GM23338 (cell line): ENCODE results near the gene TSPAN1. TPM values are rescaled to one million over a fixed set of nuclear protein-coding genes. Genes with fewer than 3 reads are reported as not detected.

Experiments used
- ATAC-seq: fragments of 200-7000 bp; cut with Tn5 transposase; 3 replicates; pipeline ENCODE4 v1.9.1; 2020
- DNase-seq: peaks from one replicate; pipeline ENCODE4 v3.0.0-alpha.2; 2015; ENCODE audit warnings: low spot score
- H2AFZ ChIP-seq: fragments of 200-600 bp; sonication (generic); 2 replicates; pipeline ENCODE4 v1.8.0; 2016; ENCODE audit warnings: antibody characterized with exemption, mild to moderate bottlenecking, moderate library complexity
- H3F3A ChIP-seq: fragments of 200-600 bp; sonication (generic); replicated peaks from 2 replicates; pipeline ENCODE4 v1.8.0; 2017; ENCODE audit warnings: antibody characterized with exemption, mixed run types, low read depth
- H3K27ac ChIP-seq: fragments of 200-600 bp; sonication (generic); 2 replicates; pipeline ENCODE4 v1.6.1; 2016; ENCODE audit warnings: low read depth
- H3K27me3 ChIP-seq: fragments of 200-600 bp; sonication (generic); 2 replicates; pipeline ENCODE4 v1.8.0; 2016; ENCODE audit warnings: mild to moderate bottlenecking, mixed run types, moderate library complexity; ENCODE audit not compliant: insufficient read depth
- H3K36me3 ChIP-seq: fragments of 200-600 bp; sonication (generic); 2 replicates; pipeline ENCODE4 v1.8.0; 2016; ENCODE audit warnings: mild to moderate bottlenecking; ENCODE audit not compliant: insufficient read depth
- H3K4me1 ChIP-seq: fragments of 200-600 bp; sonication (generic); 2 replicates; pipeline ENCODE4 v1.8.0; 2016; ENCODE audit warnings: mild to moderate bottlenecking, moderate library complexity; ENCODE audit not compliant: insufficient read depth
- H3K4me2 ChIP-seq: fragments of 200-600 bp; sonication (generic); 2 replicates; pipeline ENCODE4 v1.7.1; 2017; ENCODE audit warnings: mixed run types
- H3K4me3 ChIP-seq: fragments of 200-600 bp; sonication (generic); 2 replicates; pipeline ENCODE4 v1.6.1; 2016; ENCODE audit warnings: mixed run types
- H3K79me2 ChIP-seq: fragments of 200-600 bp; sonication (generic); replicated peaks from 2 replicates; pipeline ENCODE4 v1.8.0; 2017; ENCODE audit warnings: mild to moderate bottlenecking; ENCODE audit not compliant: insufficient read depth
- H3K9me2 ChIP-seq: fragments of 200-600 bp; sonication (generic); 2 replicates; pipeline ENCODE4 v1.8.0; 2017; ENCODE audit not compliant: insufficient read depth
- H4K20me1 ChIP-seq: fragments of 200-600 bp; sonication (generic); replicated peaks from 2 replicates; pipeline ENCODE4 v1.8.0; 2017; ENCODE audit warnings: mild to moderate bottlenecking; ENCODE audit not compliant: insufficient read depth
- H3K27ac Mint-ChIP-seq: 2 replicates; pipeline ENCODE4 v1.8.0; 2020; ENCODE audit warnings: inconsistent platforms, mild to moderate bottlenecking, moderate library complexity, mixed read lengths
- H3K27me3 Mint-ChIP-seq: 3 replicates; pipeline ENCODE4 v1.8.0; 2022; ENCODE audit warnings: low read depth, mild to moderate bottlenecking, moderate library complexity, mixed read lengths, inconsistent platforms; ENCODE audit not compliant: insufficient read depth, poor library complexity
- H3K36me3 Mint-ChIP-seq: 3 replicates; pipeline ENCODE4 v1.8.0; 2021; ENCODE audit warnings: low read depth, mild to moderate bottlenecking, inconsistent platforms, moderate library complexity, mixed read lengths
- H3K4me1 Mint-ChIP-seq: 3 replicates; pipeline ENCODE4 v1.8.0; 2020; ENCODE audit warnings: mild to moderate bottlenecking, inconsistent platforms, mixed read lengths
- H3K4me3 Mint-ChIP-seq: 3 replicates; pipeline ENCODE4 v1.8.0; 2021; ENCODE audit warnings: moderate library complexity, mild to moderate bottlenecking, inconsistent platforms, mixed read lengths
- H3K9me3 Mint-ChIP-seq: 3 replicates; pipeline ENCODE4 v1.8.0; 2020; ENCODE audit warnings: moderate library complexity, mild to moderate bottlenecking, inconsistent platforms, mixed read lengths
- CREB1 ChIP-seq: fragments of 250-450 bp; sonication (Bioruptor Pico); IDR thresholded peaks from 2 replicates; pipeline ENCODE4 v1.5.0; 2020; ENCODE audit warnings: low read depth, mild to moderate bottlenecking, moderate library complexity
- EZH2phosphoT487 ChIP-seq: fragments of 200-600 bp; sonication (generic); IDR thresholded peaks from one replicate; pipeline ENCODE4 v1.8.1; 2018; ENCODE audit warnings: antibody characterized with exemption; ENCODE audit not compliant: unreplicated experiment
- POLR2AphosphoS5 ChIP-seq: IDR thresholded peaks from 2 replicates; pipeline ENCODE4 v1.6.1; 2016; ENCODE audit warnings: antibody characterized with exemption, low read depth
- STAT1 ChIP-seq: IDR thresholded peaks from one replicate; pipeline ENCODE4 v1.6.1; 2016; ENCODE audit warnings: antibody characterized with exemption; ENCODE audit not compliant: unreplicated experiment
- ZNF114 ChIP-seq: fragments of 250-450 bp; sonication (Bioruptor Pico); IDR thresholded peaks from 2 replicates; pipeline ENCODE4 v1.5.0; 2020; ENCODE audit warnings: mild to moderate bottlenecking, moderate library complexity
- ZNF331 ChIP-seq: fragments of 250-450 bp; sonication (Bioruptor Pico); IDR thresholded peaks from 2 replicates; pipeline ENCODE4 v1.5.0; 2020; ENCODE audit warnings: low read depth, mild to moderate bottlenecking, moderate library complexity
- polyA plus RNA-seq: library from polyadenylated mRNA; unstranded; fragments of >200 nt; fragmentation: Nextera tagmentation; extraction: Ambion mirVana; gene quantifications from 2 replicates; pipeline ENCODE4 v1.2.1, GENCODE V29; 2016
- total RNA-seq: library from RNA; depleted of rRNA; stranded (reverse); fragments of >200 nt; shearing (Covaris generic); gene quantifications from 2 replicates; pipeline ENCODE4 v1.2.3, GENCODE V29; 2014
- TF ChIP-seq, protein P1 (sequence below): IDR thresholded peaks from one replicate; pipeline ENCODE4 v1.6.1; 2018; ENCODE audit warnings: antibody characterized with exemption; ENCODE audit not compliant: unreplicated experiment
- TF ChIP-seq, protein P2 (sequence below): IDR thresholded peaks from 2 replicates; pipeline ENCODE4 v1.6.1; 2016; ENCODE audit warnings: antibody characterized with exemption
- TF ChIP-seq, protein P3 (sequence below): fragments of 250-450 bp; sonication (Bioruptor Pico); IDR thresholded peaks from 2 replicates; pipeline ENCODE4 v1.5.0; 2020; ENCODE audit warnings: mild to moderate bottlenecking, moderate library complexity

Gene TSPAN1
- total and polyA plus RNA-seq, 2 experiments from 2014 or later: not detected

DNA sequence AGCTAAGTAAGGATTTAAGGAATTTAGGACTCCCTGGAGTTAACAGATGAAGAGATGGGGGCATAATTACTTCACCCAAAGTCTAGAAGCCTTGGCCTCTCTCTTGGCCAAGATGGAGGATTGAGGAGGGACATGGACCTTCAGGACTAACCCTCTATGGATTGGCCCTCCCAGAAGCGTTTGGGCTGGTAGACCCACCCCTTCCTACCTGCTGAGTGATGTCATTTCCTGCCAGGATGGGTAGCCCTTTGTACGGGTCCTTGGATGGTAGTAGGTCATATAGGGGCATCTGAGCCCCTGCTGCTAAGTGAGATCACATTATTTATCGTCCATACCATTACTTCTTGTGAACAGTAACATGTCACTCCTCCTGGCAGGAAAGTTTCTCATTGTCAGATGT lies 45.9 kb downstream of the TSPAN1 start:
- peaks cover 36% of the 10 kb centered on the region for H3K4me1 Mint-ChIP-seq
- TF ChIP-seq EZH2phosphoT487 (no peak), STAT1 (no peak), CREB1 (CRISPR knock-in tag) (peak; percentile 22; the same call in 1 of the 2 replicates), ZNF114 (CRISPR knock-in tag) (no peak)
- TF ChIP-seq, protein P1, sequence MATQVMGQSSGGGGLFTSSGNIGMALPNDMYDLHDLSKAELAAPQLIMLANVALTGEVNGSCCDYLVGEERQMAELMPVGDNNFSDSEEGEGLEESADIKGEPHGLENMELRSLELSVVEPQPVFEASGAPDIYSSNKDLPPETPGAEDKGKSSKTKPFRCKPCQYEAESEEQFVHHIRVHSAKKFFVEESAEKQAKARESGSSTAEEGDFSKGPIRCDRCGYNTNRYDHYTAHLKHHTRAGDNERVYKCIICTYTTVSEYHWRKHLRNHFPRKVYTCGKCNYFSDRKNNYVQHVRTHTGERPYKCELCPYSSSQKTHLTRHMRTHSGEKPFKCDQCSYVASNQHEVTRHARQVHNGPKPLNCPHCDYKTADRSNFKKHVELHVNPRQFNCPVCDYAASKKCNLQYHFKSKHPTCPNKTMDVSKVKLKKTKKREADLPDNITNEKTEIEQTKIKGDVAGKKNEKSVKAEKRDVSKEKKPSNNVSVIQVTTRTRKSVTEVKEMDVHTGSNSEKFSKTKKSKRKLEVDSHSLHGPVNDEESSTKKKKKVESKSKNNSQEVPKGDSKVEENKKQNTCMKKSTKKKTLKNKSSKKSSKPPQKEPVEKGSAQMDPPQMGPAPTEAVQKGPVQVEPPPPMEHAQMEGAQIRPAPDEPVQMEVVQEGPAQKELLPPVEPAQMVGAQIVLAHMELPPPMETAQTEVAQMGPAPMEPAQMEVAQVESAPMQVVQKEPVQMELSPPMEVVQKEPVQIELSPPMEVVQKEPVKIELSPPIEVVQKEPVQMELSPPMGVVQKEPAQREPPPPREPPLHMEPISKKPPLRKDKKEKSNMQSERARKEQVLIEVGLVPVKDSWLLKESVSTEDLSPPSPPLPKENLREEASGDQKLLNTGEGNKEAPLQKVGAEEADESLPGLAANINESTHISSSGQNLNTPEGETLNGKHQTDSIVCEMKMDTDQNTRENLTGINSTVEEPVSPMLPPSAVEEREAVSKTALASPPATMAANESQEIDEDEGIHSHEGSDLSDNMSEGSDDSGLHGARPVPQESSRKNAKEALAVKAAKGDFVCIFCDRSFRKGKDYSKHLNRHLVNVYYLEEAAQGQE: no peak
- TF ChIP-seq, protein P2, sequence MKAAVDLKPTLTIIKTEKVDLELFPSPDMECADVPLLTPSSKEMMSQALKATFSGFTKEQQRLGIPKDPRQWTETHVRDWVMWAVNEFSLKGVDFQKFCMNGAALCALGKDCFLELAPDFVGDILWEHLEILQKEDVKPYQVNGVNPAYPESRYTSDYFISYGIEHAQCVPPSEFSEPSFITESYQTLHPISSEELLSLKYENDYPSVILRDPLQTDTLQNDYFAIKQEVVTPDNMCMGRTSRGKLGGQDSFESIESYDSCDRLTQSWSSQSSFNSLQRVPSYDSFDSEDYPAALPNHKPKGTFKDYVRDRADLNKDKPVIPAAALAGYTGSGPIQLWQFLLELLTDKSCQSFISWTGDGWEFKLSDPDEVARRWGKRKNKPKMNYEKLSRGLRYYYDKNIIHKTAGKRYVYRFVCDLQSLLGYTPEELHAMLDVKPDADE: no peak

DNA sequence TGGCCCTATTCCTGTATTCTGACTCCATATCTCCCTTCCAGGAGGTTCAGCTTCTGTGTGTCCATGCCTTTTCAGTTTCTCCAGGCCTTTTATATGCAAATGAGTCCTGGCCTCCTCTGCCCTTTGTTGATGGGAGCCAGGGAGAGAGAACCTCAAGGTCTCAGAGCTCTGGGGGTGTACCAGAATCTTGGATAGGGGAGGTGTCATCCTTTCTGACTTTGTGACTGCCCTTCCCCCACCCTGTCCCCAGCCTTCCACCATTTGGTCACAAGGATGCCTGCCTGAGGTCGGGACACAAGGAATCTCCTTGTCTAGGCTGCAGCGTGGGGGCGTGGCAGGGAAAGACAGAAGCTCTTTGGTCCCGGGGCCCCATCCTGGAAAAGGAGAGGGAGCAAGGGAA lies 46.9 kb downstream of the TSPAN1 start:
- H3F3A ChIP-seq: 0 out of 2 replicates have a peak, but pooled peaks cover 6% of the 10 kb centered on the region
- Mint-ChIP-seq H3K4me1 (peaks cover 36% of the 10 kb centered on the region), H3K4me3 (peak overlapping the region; percentile 21; the same call in 1 of the 3 replicates), H3K9me3 (no peaks in the 10 kb centered on the region), H3K27ac (peak overlapping the region; percentile 21), H3K36me3 (no peaks in the 10 kb centered on the region; the same call in 2 of the 3 replicates), H3K27me3 (peaks cover 9% of the 10 kb centered on the region)
- no peaks in the 10 kb centered on the region for H4K20me1 ChIP-seq
- no peaks in the 10 kb centered on the region for H3K79me2 ChIP-seq
- peak overlapping the region; percentile 32; the same call in 1 of the 2 replicates for H3K4me3 ChIP-seq
- H3K36me3 ChIP-seq: no peaks in the 10 kb centered on the region
- TF ChIP-seq, protein P3, sequence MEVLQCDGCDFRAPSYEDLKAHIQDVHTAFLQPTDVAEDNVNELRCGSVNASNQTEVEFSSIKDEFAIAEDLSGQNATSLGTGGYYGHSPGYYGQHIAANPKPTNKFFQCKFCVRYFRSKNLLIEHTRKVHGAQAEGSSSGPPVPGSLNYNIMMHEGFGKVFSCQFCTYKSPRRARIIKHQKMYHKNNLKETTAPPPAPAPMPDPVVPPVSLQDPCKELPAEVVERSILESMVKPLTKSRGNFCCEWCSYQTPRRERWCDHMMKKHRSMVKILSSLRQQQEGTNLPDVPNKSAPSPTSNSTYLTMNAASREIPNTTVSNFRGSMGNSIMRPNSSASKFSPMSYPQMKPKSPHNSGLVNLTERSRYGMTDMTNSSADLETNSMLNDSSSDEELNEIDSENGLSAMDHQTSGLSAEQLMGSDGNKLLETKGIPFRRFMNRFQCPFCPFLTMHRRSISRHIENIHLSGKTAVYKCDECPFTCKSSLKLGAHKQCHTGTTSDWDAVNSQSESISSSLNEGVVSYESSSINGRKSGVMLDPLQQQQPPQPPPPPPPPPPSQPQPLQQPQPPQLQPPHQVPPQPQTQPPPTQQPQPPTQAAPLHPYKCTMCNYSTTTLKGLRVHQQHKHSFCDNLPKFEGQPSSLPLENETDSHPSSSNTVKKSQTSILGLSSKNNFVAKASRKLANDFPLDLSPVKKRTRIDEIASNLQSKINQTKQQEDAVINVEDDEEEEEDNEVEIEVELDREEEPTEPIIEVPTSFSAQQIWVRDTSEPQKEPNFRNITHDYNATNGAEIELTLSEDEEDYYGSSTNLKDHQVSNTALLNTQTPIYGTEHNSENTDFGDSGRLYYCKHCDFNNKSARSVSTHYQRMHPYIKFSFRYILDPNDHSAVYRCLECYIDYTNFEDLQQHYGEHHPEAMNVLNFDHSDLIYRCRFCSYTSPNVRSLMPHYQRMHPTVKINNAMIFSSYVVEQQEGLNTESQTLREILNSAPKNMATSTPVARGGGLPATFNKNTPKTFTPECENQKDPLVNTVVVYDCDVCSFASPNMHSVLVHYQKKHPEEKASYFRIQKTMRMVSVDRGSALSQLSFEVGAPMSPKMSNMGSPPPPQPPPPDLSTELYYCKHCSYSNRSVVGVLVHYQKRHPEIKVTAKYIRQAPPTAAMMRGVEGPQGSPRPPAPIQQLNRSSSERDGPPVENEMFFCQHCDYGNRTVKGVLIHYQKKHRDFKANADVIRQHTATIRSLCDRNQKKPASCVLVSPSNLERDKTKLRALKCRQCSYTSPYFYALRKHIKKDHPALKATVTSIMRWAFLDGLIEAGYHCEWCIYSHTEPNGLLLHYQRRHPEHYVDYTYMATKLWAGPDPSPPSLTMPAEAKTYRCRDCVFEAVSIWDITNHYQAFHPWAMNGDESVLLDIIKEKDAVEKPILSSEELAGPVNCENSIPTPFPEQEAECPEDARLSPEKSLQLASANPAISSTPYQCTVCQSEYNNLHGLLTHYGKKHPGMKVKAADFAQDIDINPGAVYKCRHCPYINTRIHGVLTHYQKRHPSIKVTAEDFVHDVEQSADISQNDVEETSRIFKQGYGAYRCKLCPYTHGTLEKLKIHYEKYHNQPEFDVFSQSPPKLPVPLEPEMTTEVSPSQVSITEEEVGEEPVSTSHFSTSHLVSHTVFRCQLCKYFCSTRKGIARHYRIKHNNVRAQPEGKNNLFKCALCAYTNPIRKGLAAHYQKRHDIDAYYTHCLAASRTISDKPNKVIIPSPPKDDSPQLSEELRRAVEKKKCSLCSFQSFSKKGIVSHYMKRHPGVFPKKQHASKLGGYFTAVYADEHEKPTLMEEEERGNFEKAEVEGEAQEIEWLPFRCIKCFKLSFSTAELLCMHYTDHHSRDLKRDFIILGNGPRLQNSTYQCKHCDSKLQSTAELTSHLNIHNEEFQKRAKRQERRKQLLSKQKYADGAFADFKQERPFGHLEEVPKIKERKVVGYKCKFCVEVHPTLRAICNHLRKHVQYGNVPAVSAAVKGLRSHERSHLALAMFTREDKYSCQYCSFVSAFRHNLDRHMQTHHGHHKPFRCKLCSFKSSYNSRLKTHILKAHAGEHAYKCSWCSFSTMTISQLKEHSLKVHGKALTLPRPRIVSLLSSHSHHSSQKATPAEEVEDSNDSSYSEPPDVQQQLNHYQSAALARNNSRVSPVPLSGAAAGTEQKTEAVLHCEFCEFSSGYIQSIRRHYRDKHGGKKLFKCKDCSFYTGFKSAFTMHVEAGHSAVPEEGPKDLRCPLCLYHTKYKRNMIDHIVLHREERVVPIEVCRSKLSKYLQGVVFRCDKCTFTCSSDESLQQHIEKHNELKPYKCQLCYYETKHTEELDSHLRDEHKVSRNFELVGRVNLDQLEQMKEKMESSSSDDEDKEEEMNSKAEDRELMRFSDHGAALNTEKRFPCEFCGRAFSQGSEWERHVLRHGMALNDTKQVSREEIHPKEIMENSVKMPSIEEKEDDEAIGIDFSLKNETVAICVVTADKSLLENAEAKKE (CRISPR knock-in tag): no peak
- no peak for TF ChIP-seq STAT1
- no peak for TF ChIP-seq ZNF331 (CRISPR knock-in tag)
- no peak for TF ChIP-seq POLR2AphosphoS5
- H3K4me1 ChIP-seq: peaks cover 29% of the 10 kb centered on the region
- peak overlapping the region; percentile 65 for H3K4me2 ChIP-seq
- H3K27me3 ChIP-seq: no peaks in the 10 kb centered on the region
- ATAC-seq (peak; percentile 54), DNase-seq (peak; percentile 75)
- peak overlapping the region; percentile 59; the same call in 1 of the 2 replicates for H2AFZ ChIP-seq
- peak overlapping the region; percentile 66 for H3K27ac ChIP-seq
- H3K9me2 ChIP-seq: 0 out of 2 replicates have a peak, but pooled peaks cover 6% of the 10 kb centered on the region

More for the DNA sequence above, 45.9 kb downstream of the TSPAN1 start:
- DNase-seq (no peak), ATAC-seq (no peak)
- Histone ChIP-seq H3K9me2 (0 out of 2 replicates have a peak, but pooled peaks cover 6% of the 10 kb centered on the region), H3K4me3 (no peak overlapping the region), H3K36me3 (no peaks in the 10 kb centered on the region), H2AFZ (no peak overlapping the region), H3F3A (0 out of 2 replicates have a peak, but pooled peaks cover 6% of the 10 kb centered on the region), H3K79me2 (no peaks in the 10 kb centered on the region), H3K27ac (peak overlapping the region; percentile 66; the same call in 1 of the 2 replicates), H3K4me2 (no peak overlapping the region), H3K27me3 (no peaks in the 10 kb centered on the region), H4K20me1 (no peaks in the 10 kb centered on the region), H3K4me1 (peaks cover 29% of the 10 kb centered on the region)
- Mint-ChIP-seq H3K36me3 (no peaks in the 10 kb centered on the region; the same call in 2 of the 3 replicates), H3K9me3 (no peaks in the 10 kb centered on the region), H3K4me3 (no peak overlapping the region), H3K27me3 (peaks cover 14% of the 10 kb centered on the region), H3K27ac (no peak overlapping the region)
